ENCODE data around the gene CORO2A.

CORO2A gene

DNA sequence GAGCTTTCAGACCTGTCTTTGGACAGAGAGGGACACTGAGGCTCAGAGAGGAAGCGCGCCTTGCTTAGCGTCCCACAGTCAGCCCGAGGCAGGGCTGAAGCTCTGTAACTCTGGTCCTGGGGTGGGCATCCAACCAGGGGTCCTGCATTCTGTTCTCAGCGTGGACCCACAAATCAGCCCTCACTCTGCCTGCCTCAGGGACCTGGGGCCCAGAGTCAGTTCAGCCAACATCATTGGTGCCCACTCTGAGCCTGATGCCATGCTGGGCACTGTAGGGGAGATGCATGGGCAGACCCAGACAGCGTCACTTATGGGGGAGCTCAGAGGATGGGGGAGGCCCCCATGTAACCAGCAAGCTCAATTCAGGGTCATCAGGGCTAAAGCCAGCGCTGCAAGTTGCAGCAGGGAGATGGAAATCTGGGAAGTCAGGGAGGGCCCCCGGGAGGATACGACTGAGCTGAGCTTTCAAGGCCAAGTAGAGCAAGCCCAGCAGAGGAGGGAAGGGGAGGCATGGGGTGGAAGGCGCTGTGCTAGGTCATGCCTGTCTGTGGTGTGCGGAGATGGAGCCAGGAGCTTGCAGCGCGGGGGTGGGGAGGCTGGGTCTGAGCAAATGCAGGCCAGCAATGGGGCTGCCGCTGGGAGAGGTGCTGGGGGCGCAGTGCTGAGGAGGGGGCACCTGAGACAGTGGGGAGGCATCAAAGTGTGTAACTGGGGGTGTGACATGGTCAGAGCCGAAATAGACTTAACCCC is 21.1 kb downstream of the CORO2A start:
- TF ChIP-seq, protein P1, sequence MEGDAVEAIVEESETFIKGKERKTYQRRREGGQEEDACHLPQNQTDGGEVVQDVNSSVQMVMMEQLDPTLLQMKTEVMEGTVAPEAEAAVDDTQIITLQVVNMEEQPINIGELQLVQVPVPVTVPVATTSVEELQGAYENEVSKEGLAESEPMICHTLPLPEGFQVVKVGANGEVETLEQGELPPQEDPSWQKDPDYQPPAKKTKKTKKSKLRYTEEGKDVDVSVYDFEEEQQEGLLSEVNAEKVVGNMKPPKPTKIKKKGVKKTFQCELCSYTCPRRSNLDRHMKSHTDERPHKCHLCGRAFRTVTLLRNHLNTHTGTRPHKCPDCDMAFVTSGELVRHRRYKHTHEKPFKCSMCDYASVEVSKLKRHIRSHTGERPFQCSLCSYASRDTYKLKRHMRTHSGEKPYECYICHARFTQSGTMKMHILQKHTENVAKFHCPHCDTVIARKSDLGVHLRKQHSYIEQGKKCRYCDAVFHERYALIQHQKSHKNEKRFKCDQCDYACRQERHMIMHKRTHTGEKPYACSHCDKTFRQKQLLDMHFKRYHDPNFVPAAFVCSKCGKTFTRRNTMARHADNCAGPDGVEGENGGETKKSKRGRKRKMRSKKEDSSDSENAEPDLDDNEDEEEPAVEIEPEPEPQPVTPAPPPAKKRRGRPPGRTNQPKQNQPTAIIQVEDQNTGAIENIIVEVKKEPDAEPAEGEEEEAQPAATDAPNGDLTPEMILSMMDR (IDR thresholded peaks at IDR 0.05; ENCODE audit: low read depth, low read length), result no peak
- H3K4me3 ChIP-seq (ENCODE audit: low read depth, low read length), result no peak overlapping the region

DNA sequence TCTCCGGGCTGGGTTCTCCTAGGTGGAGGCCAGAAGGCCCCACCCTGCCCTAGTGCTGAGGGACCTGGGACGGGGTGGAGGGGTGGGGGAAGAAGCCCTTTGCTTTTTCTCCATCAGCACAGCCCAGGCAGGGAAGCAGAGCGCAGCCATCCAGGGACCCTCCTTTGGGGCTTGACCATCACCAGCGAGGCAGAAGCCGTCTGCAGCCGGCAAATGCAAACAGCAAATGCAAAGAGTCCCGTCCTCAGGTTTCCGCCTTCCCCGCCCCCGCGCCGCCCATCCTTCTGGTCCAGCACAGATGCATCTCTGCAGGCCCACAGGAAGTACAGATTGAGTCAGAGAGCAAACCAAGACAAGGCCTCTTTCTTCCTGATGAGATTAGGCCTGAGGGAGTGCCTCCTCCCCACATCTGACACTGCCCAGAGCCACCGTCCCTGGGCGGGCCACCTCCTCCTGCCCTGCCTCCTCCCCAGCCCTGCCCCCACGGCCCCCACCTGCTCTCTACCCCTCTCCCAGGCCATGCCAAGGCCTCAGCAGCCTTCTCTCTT is 23.4 kb downstream of the CORO2A start:
- H3K4me3 ChIP-seq (ENCODE audit: low read depth, low read length), result no peak overlapping the region

DNA sequence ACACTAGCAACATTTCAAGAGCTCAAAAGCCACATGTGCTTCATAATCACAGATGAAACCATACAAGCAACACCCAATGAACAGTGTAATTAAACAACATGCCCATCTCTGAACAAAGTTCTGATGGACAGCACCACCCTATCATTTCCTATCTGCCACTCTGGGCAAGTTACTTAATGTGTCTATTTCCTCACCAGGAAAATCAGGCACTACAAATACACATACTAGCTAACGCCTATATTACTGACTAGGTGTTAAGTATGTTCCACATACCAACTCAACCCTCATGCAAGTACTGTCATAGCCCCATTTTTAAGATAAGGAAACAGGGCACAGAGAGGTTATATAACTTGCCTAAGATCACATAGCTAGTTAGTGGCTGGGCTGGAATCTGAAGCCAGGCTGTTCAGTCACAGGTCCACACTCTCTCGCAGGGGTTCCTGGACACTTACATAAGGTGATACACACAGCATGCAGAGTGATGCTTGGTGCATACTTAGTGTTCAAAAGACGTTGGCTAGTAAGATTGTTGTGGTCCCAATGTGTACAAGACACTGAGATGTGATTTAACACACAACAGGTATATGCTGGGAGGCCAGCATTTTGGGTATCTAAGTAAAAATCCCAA is 24.2 kb downstream of the CORO2A start:
- TF ChIP-seq, protein P1 (IDR thresholded peaks at IDR 0.05; ENCODE audit: low read depth, low read length), result no peak
- H3K4me3 ChIP-seq (ENCODE audit: low read depth, low read length), result no peak overlapping the region

More for the DNA sequence above, 23.4 kb downstream of the CORO2A start:
- TF ChIP-seq, protein P1 (IDR thresholded peaks at IDR 0.05; ENCODE audit: low read depth, low read length), result no peak

DNA sequence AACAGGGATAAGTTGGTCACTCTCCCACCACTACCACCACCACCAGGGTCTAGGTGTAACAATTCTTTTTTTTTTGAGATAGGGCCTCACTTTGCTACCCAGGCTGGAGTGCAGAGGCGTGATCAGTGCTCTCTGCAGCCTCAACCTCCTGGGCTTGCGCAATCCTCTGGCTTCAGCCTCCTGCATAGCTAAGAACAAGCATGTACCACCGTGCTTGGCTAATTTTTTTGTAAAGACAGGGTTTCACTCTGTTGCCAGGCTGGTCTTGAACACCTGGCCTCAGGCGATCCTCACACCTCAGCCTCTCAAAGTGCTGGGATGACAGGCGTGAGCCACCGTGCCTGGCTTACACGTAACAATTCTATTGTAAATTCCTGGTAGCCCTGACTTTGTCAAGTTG is 27.5 kb downstream of the CORO2A start:
- H3K4me3 ChIP-seq (ENCODE audit: low read depth, low read length), result no peak overlapping the region

DNA sequence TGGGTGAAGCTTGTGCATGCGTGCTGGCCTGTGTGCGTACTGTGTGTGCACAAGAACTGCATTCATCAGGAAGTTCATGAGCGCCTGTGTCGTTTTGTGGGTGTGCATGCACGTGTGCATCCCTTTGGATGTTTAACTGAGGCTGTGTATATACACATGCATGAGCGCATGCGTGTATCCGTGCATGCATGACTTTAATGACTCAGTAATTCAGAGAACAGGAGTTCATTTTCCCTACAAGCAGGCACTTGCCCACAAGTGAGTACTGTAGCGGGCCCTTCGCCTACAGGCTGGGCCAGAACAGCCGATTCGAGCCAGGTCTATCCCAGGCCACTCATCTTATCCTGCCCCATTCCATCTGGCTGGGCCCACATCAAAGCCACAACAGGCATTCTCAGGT is 29.8 kb downstream of the CORO2A start:
- TF ChIP-seq, protein P1 (IDR thresholded peaks at IDR 0.05; ENCODE audit: low read depth, low read length), result no peak
- no peak overlapping the region for H3K4me3 ChIP-seq (ENCODE audit: low read depth, low read length)

More for the DNA sequence above, 27.5 kb downstream of the CORO2A start:
- TF ChIP-seq, protein P1 (IDR thresholded peaks at IDR 0.05; ENCODE audit: low read depth, low read length), result no peak

DNA sequence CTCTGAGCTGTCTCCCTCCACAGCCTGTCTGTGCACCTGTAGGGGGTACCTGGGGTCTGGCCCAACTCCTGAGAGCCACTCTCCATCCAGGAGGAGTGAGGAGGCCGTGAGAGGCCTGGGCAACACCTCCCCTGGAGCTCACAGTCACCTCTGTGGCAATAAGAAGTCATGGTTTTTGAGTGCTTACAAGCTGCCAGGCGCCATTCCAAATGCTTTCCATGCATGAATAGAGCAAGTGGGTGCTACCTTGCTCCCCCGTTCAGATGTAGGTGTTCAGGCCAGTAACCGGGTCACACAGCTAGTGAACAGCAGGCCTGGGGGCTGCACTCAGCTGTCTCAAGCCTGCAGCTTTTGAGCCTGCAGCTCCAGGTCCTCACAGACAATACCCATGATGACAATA is 30.6 kb downstream of the CORO2A start:
- no peak overlapping the region for H3K4me3 ChIP-seq (ENCODE audit: low read depth, low read length)
- TF ChIP-seq, protein P1 (IDR thresholded peaks at IDR 0.05; ENCODE audit: low read depth, low read length), result no peak

DNA sequence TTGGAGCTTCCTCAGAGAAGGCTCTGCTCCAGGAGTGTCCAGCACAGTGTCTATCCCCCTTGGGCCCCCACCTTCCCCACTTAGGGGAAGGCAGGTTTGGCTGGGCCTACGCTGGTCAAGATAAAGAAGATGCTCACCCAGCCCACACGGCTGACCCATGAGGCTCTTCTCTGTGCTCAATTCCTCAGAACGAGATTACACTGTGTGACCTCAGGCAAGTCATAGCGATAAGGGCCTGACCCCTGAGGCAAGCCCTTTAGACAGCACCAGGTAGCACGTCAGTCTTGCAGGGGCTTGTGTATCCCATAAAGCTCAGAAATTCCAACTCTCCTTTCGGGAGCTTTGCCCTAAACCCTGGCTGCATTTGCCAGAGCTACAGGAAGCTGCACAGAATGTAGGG is 32.6 kb downstream of the CORO2A start:
- H3K4me3 ChIP-seq (ENCODE audit: low read depth, low read length), result no peak overlapping the region
- TF ChIP-seq, protein P1 (IDR thresholded peaks at IDR 0.05; ENCODE audit: low read depth, low read length), result no peak
